Chondrocyte (in vitro differentiated cells): Measurements from ENCODE around the gene IKZF1. TPM values are rescaled to one million over a fixed set of nuclear protein-coding genes. Genes with fewer than 3 reads are reported as not detected.
A peak's percentile ranks its signal among the peaks of the same experiment; 100 is the strongest.

Experiments used
- DNase-seq: peaks from one replicate; pipeline ENCODE4 v3.0.0; 2021; ENCODE audit warnings: mixed read lengths, low spot score
- H3K27ac Mint-ChIP-seq: one replicate; pipeline ENCODE4 v1.8.0; 2021; ENCODE audit warnings: mild to moderate bottlenecking, moderate library complexity, mixed read lengths; ENCODE audit not compliant: unreplicated experiment
- H3K27me3 Mint-ChIP-seq: 2 replicates; pipeline ENCODE4 v1.8.0; 2021; ENCODE audit warnings: low read depth, mixed read lengths
- H3K36me3 Mint-ChIP-seq: 2 replicates; pipeline ENCODE4 v1.8.0; 2021; ENCODE audit warnings: low read depth, mixed read lengths
- H3K4me1 Mint-ChIP-seq: 2 replicates; pipeline ENCODE4 v1.8.0; 2021; ENCODE audit warnings: low read depth, mild to moderate bottlenecking, mixed read lengths
- H3K4me3 Mint-ChIP-seq: one replicate; pipeline ENCODE4 v1.8.0; 2021; ENCODE audit warnings: mild to moderate bottlenecking, moderate library complexity, mixed read lengths; ENCODE audit not compliant: unreplicated experiment
- H3K9me3 Mint-ChIP-seq: 2 replicates; pipeline ENCODE4 v1.8.0; 2021; ENCODE audit warnings: low read depth, mixed read lengths
- total RNA-seq: library from RNA; stranded (reverse); gene quantifications from 3 replicates; pipeline ENCODE4 v1.2.1, GENCODE V29; 2021
- TF ChIP-seq, protein P1 (sequence below): fragments of 200-600 bp; sonication (generic); IDR thresholded peaks from 2 replicates; pipeline ENCODE4 v1.5.0; 2021; ENCODE audit warnings: antibody characterized with exemption, mild to moderate bottlenecking, moderate library complexity

Gene IKZF1
- total RNA-seq, 1 donor from 2014 or later, result not detected

DNA sequence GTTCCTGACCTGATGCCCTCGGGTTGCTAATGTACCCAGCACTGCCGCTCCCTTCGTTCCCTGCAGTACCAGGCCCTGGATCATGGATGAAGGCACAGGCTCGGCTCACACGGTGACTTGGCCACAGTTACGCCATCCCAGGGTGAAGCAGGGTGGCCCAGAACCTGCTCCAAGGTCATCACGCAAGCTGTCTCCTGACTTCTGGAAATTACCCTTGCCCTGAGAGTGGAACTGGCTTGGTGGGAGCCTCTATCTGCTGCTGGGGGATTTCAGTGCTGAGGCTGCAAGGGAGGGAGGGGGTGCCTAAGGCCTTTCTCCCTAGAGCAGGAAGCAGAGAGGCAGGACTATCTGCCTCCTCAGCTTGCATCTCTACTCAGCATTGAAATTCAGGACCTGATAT is 109.0 kb downstream of the IKZF1 start:
- no peak overlapping the region for H3K4me3 Mint-ChIP-seq
- H3K4me1 Mint-ChIP-seq, result no peaks in the 10 kb centered on the region
- TF ChIP-seq, protein P1, sequence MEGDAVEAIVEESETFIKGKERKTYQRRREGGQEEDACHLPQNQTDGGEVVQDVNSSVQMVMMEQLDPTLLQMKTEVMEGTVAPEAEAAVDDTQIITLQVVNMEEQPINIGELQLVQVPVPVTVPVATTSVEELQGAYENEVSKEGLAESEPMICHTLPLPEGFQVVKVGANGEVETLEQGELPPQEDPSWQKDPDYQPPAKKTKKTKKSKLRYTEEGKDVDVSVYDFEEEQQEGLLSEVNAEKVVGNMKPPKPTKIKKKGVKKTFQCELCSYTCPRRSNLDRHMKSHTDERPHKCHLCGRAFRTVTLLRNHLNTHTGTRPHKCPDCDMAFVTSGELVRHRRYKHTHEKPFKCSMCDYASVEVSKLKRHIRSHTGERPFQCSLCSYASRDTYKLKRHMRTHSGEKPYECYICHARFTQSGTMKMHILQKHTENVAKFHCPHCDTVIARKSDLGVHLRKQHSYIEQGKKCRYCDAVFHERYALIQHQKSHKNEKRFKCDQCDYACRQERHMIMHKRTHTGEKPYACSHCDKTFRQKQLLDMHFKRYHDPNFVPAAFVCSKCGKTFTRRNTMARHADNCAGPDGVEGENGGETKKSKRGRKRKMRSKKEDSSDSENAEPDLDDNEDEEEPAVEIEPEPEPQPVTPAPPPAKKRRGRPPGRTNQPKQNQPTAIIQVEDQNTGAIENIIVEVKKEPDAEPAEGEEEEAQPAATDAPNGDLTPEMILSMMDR, result no peak
- no peaks in the 10 kb centered on the region for H3K9me3 Mint-ChIP-seq
- H3K27ac Mint-ChIP-seq, result no peak overlapping the region
- H3K27me3 Mint-ChIP-seq, result peaks cover 7% of the 10 kb centered on the region
- H3K36me3 Mint-ChIP-seq, result no peaks in the 10 kb centered on the region
- no peak for DNase-seq

DNA sequence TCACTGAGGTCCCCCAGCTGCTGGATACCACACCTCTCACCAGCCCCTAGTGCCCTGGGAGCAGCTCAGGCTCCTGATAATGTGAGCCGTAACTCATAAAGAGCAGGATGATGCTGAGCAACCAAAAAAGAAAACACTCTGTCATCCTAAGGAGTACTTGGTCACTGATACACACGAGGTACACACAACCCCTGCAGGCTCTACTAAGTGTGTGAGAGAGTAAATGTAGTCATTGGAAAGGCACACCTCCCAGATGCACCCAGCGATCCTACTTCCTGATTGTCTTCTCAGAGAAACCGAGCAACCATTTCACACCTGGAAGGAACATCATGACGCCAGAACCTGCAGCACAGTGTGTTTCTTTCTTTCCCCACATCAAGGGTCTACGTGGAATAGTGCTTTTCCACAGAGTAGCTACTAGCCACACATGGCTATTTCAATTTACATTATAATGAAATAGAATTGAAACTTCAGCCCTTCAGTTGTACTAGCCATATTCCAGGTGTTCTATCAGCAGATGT is 111.4 kb downstream of the IKZF1 start:
- no peak for DNase-seq
- Mint-ChIP-seq H3K27ac (no peak overlapping the region), H3K4me1 (no peaks in the 10 kb centered on the region), H3K4me3 (no peak overlapping the region), H3K27me3 (peaks cover 3% of the 10 kb centered on the region), H3K9me3 (no peaks in the 10 kb centered on the region), H3K36me3 (no peaks in the 10 kb centered on the region)
- TF ChIP-seq, protein P1, result no peak

DNA sequence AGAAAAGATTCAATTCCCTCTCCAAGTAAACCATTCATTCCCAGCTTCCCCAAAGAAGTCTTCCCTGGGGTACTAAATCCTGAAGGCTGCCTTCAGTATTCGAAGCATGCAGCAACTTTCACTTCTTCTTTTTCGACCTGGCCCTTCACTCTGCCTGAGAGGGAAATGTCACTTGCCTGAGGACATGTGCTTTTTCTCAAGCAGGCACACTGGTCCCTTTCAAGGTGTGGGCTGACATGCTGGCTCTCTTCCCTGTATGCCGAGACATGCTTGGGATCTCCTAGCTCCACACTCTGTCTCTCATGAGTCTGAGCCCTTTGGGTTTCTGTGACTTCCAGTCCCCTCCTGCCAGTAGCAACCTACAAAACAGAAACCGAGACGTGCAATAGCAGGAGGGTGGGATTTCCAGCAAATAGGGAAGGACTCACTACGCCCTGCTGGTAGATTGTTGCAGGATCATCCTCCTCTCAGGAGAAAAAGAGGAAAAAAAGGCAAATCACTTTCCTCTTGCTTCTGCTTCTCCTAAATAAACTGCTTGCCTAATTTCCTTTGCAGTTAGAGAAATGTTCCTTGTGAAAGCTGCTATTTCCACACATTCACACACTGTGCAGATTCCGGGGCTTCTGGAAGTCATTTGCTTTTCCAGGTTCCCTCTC is 112.1 kb downstream of the IKZF1 start:
- no peak for DNase-seq
- no peak overlapping the region for H3K4me3 Mint-ChIP-seq
- H3K9me3 Mint-ChIP-seq, result no peaks in the 10 kb centered on the region
- no peaks in the 10 kb centered on the region for H3K4me1 Mint-ChIP-seq
- no peak overlapping the region for H3K27ac Mint-ChIP-seq
- TF ChIP-seq, protein P1, result no peak
- H3K36me3 Mint-ChIP-seq, result no peaks in the 10 kb centered on the region
- peaks cover 3% of the 10 kb centered on the region for H3K27me3 Mint-ChIP-seq

DNA sequence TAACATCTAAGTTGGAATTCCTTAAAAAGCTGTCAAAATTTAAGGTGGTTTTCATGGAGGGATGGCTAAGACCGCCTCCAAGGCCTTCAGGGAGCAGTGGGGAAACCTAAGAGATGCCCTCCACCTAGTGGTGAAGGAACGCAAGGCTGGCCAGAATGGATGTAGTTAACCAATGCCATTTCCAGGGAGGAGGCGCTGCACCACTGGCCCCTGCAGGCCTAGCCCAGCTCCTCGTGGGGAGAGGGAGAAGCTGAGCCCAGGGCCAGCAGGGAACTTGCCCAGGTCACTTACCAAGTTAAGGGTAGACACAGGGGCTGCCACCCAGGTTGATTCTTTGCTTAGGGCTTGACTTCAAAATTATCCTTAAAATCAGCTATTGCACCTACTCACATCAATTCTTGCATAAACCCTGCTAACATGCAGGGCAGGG is 113.6 kb downstream of the IKZF1 start:
- no peaks in the 10 kb centered on the region for H3K9me3 Mint-ChIP-seq
- H3K36me3 Mint-ChIP-seq, result no peaks in the 10 kb centered on the region
- H3K4me1 Mint-ChIP-seq, result no peaks in the 10 kb centered on the region
- H3K4me3 Mint-ChIP-seq, result no peak overlapping the region
- TF ChIP-seq, protein P1, result peak; percentile 90
- no peak overlapping the region for H3K27ac Mint-ChIP-seq
- no peak for DNase-seq
- peaks cover 3% of the 10 kb centered on the region for H3K27me3 Mint-ChIP-seq

DNA sequence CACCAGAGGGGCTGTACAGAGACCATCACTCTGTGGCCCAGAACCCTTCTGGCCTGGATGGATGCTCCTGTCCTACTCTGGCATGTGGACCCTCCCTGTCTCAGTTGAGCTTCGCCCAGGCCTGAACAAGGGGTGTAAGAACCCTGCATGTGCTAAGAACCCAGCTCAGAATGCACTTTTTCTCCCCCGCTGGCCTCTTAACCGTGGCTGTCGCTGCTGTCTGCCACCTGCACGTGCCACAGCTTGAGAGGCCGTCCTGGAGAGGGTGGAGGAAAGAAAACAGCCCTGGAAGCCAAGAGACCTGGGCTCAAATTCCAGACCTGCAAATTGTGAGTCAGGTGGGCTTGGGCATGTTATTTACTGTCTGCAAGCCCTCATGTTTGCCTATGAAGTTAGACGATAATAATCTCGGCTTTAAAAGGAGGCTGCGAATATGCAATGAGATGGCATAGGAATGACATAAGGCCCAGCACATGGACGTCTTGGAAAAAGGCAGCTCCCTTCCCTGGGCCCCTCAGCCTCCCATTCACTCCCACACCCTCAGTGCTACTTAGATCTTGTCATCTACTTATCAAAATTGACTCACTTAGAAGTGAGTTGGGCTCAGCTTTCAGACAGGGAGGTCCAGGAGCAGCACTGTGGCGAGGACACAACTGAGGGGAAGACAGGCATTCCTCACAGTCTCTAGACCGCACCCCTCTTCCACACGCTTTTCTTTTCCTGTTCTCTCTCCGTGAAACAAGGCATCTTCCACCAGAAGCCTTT is 114.2 kb downstream of the IKZF1 start:
- no peaks in the 10 kb centered on the region for H3K4me1 Mint-ChIP-seq
- TF ChIP-seq, protein P1, result no peak
- H3K9me3 Mint-ChIP-seq, result no peaks in the 10 kb centered on the region
- H3K27ac Mint-ChIP-seq, result no peak overlapping the region
- no peak overlapping the region for H3K4me3 Mint-ChIP-seq
- no peaks in the 10 kb centered on the region for H3K36me3 Mint-ChIP-seq
- H3K27me3 Mint-ChIP-seq, result peaks cover 3% of the 10 kb centered on the region
- DNase-seq, result no peak
